Breast epithelium (tissue), 3 donors: Measurements from ENCODE around the gene FAM234A.

Source experiments
- CTCF ChIP-seq, 3 donors: fragments of 450-650 bp; IDR thresholded peaks; one replicate each; pipeline ENCODE4 v1.5.1; 2016 to 2017; ENCODE audit warnings: antibody characterized with exemption in 3 of 3, mild to moderate bottlenecking in 3 of 3, moderate library complexity in 3 of 3
- POLR2A ChIP-seq: fragments of 450-650 bp; IDR thresholded peaks from one replicate; pipeline ENCODE4 v1.6.1; 2016; ENCODE audit warnings: antibody characterized with exemption, mild to moderate bottlenecking, moderate library complexity

- no peak for TF ChIP-seq CTCF (IDR thresholded peaks at IDR 0.05)
- TF ChIP-seq POLR2A = no peak
Observed at GRCh38 chr16:297832-298231, 63.2 kb downstream of the FAM234A start.
